Hair follicular keratinocyte (primary cell): ENCODE data around the gene NSMCE1. TPM values are rescaled to one million over a fixed set of nuclear protein-coding genes. Genes with fewer than 3 reads are reported as not detected.

Source experiments
- total RNA-seq: library from RNA; depleted of rRNA; stranded (reverse); fragments of >200 nt; gene quantifications from 2 replicates; pipeline ENCODE4 v1.2.3, GENCODE V29; 2015

The NSMCE1 gene
- 95.5 and 121 TPM in 2 replicates for total RNA-seq

GRCh38 chr16:27268376-27269299 is at the start of gene NSMCE1:
Gene NSMCE1 (minus strand): TSS chr16:27268772. CDS start chr16:27257570, 11,202 bp downstream.

GRCh38 chr16:27313422-27314160 is 45.0 kb upstream of the NSMCE1 start, which contains the start of gene IL4R:
Gene IL4R (plus strand): TSS chr16:27313974. CDS start chr16:27340204, 26,230 bp downstream.

GRCh38 chr16:27203507-27204311 is 64.9 kb downstream of the NSMCE1 start, which contains the start of gene KDM8:
Gene KDM8 (plus strand): TSS chr16:27203526. CDS start chr16:27210124, 6,598 bp downstream.

Other genes starting within 250 kb of the NSMCE1 start
- not detected in 2 replicates for gene C16orf82, start 201.8 kb downstream of the NSMCE1 start, total RNA-seq
- gene KDM8, start 65.2 kb downstream of the NSMCE1 start, total RNA-seq = 1.7 and 2.3 TPM in 2 replicates
- gene IL4R, start 45.2 kb upstream of the NSMCE1 start, total RNA-seq = 93.0 and 127 TPM in 2 replicates
- gene IL21R, start 133.4 kb upstream of the NSMCE1 start, total RNA-seq = 0.19 TPM in 1 of 2 replicates, not detected in the other